GM19240 (cell line): ENCODE data around the gene TOM1.

Experiments used
- DNase-seq: peaks from one replicate; pipeline ENCODE4 v3.0.0; 2011; ENCODE audit warnings: low spot score; ENCODE audit not compliant: insufficient read length

Gene TOM1

GRCh38 chr22:35307372-35307771 lies 7.7 kb downstream of the TOM1 start:
- DNase-seq = no peak

- no peak for DNase-seq
These were observed 8.2 kb downstream of the TOM1 start for GRCh38 chr22:35307892-35308291.

GRCh38 chr22:35308480-35309021 lies 8.9 kb downstream of the TOM1 start:
- DNase-seq = no peak

GRCh38 chr22:35310556-35311550 lies 11.2 kb downstream of the TOM1 start:
- no peak for DNase-seq

- no peak for DNase-seq
These were observed 11.9 kb downstream of the TOM1 start for GRCh38 chr22:35311551-35311999.

GRCh38 chr22:35312198-35313059 lies 12.7 kb downstream of the TOM1 start:
- DNase-seq = no peak

GRCh38 chr22:35313311-35314121 lies 13.8 kb downstream of the TOM1 start:
- DNase-seq = no peak

GRCh38 chr22:35314161-35314942 lies 14.7 kb downstream of the TOM1 start:
- DNase-seq = no peak

- DNase-seq = no peak
These were observed 15.6 kb downstream of the TOM1 start for GRCh38 chr22:35315141-35315854.

GRCh38 chr22:35315855-35316745 lies 16.4 kb downstream of the TOM1 start:
- DNase-seq = no peak

GRCh38 chr22:35316751-35317150 lies 17.1 kb downstream of the TOM1 start:
- DNase-seq = no peak

GRCh38 chr22:35317680-35318290 lies 18.1 kb downstream of the TOM1 start:
- no peak for DNase-seq

- no peak for DNase-seq
These were observed 18.9 kb downstream of the TOM1 start for GRCh38 chr22:35318346-35319215.

- no peak for DNase-seq
These were observed 19.7 kb downstream of the TOM1 start for GRCh38 chr22:35319244-35319985.

GRCh38 chr22:35322126-35322525 lies 22.4 kb downstream of the TOM1 start:
- DNase-seq = no peak

GRCh38 chr22:35322893-35323292 lies 23.2 kb downstream of the TOM1 start:
- DNase-seq = no peak
